Measurements from ENCODE around the gene PTDSS2. TPM values are rescaled to one million over a fixed set of nuclear protein-coding genes. Genes with fewer than 3 reads are reported as not detected.
A peak's percentile ranks its signal among the peaks of the same experiment; 100 is the strongest.

The PTDSS2 gene
- total and polyA plus RNA-seq, 3 experiments from 2014 or later: 11.5 to 28.4 (median 26.2) TPM

DNA sequence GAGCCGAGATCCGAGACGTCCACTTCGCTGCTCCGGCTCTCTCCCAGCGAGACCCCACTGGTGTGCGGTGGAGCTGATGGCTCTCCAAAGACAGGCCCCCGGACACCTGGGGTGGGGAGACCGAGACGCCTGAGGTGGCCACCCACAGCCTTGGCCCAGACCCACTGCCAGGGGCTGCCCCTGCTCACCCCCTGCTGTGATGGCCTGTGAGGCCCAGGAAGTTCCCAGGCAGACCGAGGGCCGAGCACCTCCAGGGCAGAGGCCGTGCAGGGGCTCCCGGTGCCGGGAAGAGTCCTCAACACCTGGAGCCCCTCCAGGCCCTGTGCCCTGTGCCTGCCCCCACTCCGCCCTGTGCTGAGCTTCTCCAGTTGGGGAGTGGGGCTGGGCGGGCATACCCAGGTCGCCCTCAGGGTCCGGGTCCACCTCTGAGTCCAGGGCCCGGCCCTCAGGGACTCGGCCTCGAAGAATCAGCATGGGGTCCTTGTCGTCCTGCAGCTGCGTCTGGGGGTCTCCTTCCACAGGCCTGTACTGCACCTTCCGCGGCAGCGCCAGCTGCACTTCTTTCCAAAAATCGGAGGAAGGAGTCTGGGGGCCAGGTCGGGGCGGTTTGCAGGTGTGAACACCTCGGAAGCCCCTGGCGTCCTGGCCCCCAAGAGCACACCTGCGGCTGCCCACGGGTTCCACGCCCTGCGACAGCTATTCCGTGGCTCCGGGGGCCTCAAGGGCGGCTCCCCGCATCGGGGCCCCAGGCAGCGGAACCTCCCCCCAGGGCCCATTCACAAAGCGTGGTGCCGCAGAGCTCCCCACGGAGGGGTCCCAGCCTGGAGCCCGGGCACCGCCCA lies 43.9 kb upstream of the PTDSS2 start:
- Histone ChIP-seq H3K4me1 (ENCODE audit: insufficient read depth, low read length) (peaks cover 20% of the 10 kb centered on the region), H3K27ac (ENCODE audit: low read depth, low read length) (peak overlapping the region; percentile 70), H3K4me3 (ENCODE audit: low read length) (peak overlapping the region; percentile 43), H3K36me3 (ENCODE audit: insufficient read depth, low read length) (no peaks in the 10 kb centered on the region), H3K27me3 (ENCODE audit: insufficient read depth, low read length, poor library complexity, severe bottlenecking) (no peaks in the 10 kb centered on the region), H3K9me3 (ENCODE audit: low read length) (no peaks in the 10 kb centered on the region)
- peak in 1 of 5 donors; percentile 62 for DNase-seq
- Mint-ChIP-seq H3K4me3 (peak overlapping the region in 3 of 7 donors; percentile 15 to 61 (median 29)), H3K9me3 (no peaks in the 10 kb centered on the region), H3K27me3 (no peaks in the 10 kb centered on the region), H3K36me3 (peaks cover 0 to 18% (median 0%) of the 10 kb centered on the region in 3 donors), H3K27ac (peak overlapping the region in 5 of 8 donors; percentile 34 to 79 (median 60)), H3K4me1 (peaks cover 0 to 32% (median 12%) of the 10 kb centered on the region in 3 donors)
- CTCF ChIA-PET: interaction anchor here (0.6 to 10.3 kb wide), 12 partner anchors 10 to 158 kb away, joined by 3 to 158 read pairs (median 4); partner anchors contain the start of genes ANO9, PTDSS2 and SIGIRR
- POLR2A ChIA-PET: interaction anchor here (0.6 to 3.3 kb wide), 15 partner anchors 9 to 289 kb away, joined by 3 to 62 read pairs (median 9); partner anchors contain the start of genes ANO9, BET1L, DEAF1 and HRAS

GRCh38 chr11:406796-407650 lies 43.1 kb upstream of the PTDSS2 start:
- H3K27me3 ChIP-seq (ENCODE audit: insufficient read depth, low read length, poor library complexity, severe bottlenecking): no peaks in the 10 kb centered on the region
- no peaks in the 10 kb centered on the region for H3K36me3 ChIP-seq (ENCODE audit: insufficient read depth, low read length)
- POLR2A ChIA-PET: interaction anchor here (0.7 to 3.3 kb wide), 16 partner anchors 9 to 412 kb away, joined by 3 to 62 read pairs (median 8); partner anchors contain the start of genes ANO9, BET1L, DEAF1 and HRAS
- peaks cover 20% of the 10 kb centered on the region for H3K4me1 ChIP-seq (ENCODE audit: insufficient read depth, low read length)
- no peaks in the 10 kb centered on the region for H3K9me3 ChIP-seq (ENCODE audit: low read length)
- Mint-ChIP-seq H3K9me3 (no peaks in the 10 kb centered on the region), H3K27ac (peak overlapping the region; percentile 34 to 91 (median 74)), H3K27me3 (no peaks in the 10 kb centered on the region), H3K4me1 (peaks cover 0 to 32% (median 12%) of the 10 kb centered on the region in 3 donors), H3K4me3 (peak overlapping the region in 6 of 7 donors; percentile 24 to 78 (median 35)), H3K36me3 (peaks cover 0 to 18% (median 0%) of the 10 kb centered on the region in 3 donors)
- peak; percentile 94 to 98 (median 96) for DNase-seq
- peak overlapping the region; percentile 70 for H3K27ac ChIP-seq (ENCODE audit: low read depth, low read length)
- peak overlapping the region; percentile 43 for H3K4me3 ChIP-seq (ENCODE audit: low read length)
- CTCF ChIA-PET: interaction anchor here (0.6 to 10.3 kb wide), 12 partner anchors 9 to 159 kb away, joined by 3 to 158 read pairs (median 4); partner anchors contain the start of genes ANO9, PTDSS2 and SIGIRR

DNA sequence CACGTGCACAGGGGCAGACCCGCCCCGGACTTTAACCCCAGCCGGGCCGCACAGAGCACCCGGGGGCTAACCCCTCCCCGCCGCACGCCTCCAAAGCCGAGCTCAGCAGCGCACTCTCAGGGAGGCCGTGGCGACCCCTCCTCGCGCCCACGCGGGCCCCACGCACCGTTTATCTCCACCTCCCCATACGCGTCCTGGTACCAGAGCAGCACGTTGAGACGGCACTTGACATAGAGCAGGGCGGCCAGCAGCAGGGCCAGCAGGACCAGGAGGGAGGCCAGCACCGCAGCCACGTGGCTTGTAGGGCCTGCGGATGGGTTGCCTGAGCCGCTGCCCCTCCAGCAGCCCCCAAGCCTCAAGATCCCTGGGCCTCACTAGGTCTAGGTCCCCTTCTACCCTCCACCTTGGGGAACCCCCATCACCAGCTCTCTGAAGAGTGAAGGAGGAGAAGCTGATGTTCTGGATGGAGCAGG lies 42.4 kb upstream of the PTDSS2 start:
- Mint-ChIP-seq H3K4me1 (peaks cover 0 to 33% (median 12%) of the 10 kb centered on the region in 3 donors), H3K9me3 (no peaks in the 10 kb centered on the region), H3K4me3 (peak overlapping the region in 3 of 7 donors; percentile 24 to 78 (median 34)), H3K27ac (peak overlapping the region; percentile 29 to 91 (median 74)), H3K27me3 (no peaks in the 10 kb centered on the region), H3K36me3 (peaks cover 0 to 18% (median 0%) of the 10 kb centered on the region in 3 donors)
- ChIA-PET POLR2A (interaction anchor here (0.7 to 3.3 kb wide), 9 partner anchors 8 to 412 kb away, joined by 3 to 62 read pairs (median 11); partner anchors contain the start of genes BET1L, LMNTD2, PGGHG and PTDSS2), CTCF (interaction anchor here (1.5 to 10.3 kb wide), 6 partner anchors 9 to 156 kb away, joined by 3 to 158 read pairs (median 10); partner anchors contain the start of genes ANO9, PTDSS2 and SIGIRR)
- no peak overlapping the region for H3K27ac ChIP-seq (ENCODE audit: low read depth, low read length)
- peaks cover 22% of the 10 kb centered on the region for H3K4me1 ChIP-seq (ENCODE audit: insufficient read depth, low read length)
- peak in 1 of 5 donors; percentile 27 for DNase-seq
- no peaks in the 10 kb centered on the region for H3K36me3 ChIP-seq (ENCODE audit: insufficient read depth, low read length)
- H3K27me3 ChIP-seq (ENCODE audit: insufficient read depth, low read length, poor library complexity, severe bottlenecking): no peaks in the 10 kb centered on the region
- no peaks in the 10 kb centered on the region for H3K9me3 ChIP-seq (ENCODE audit: low read length)
- H3K4me3 ChIP-seq (ENCODE audit: low read length): no peak overlapping the region

DNA sequence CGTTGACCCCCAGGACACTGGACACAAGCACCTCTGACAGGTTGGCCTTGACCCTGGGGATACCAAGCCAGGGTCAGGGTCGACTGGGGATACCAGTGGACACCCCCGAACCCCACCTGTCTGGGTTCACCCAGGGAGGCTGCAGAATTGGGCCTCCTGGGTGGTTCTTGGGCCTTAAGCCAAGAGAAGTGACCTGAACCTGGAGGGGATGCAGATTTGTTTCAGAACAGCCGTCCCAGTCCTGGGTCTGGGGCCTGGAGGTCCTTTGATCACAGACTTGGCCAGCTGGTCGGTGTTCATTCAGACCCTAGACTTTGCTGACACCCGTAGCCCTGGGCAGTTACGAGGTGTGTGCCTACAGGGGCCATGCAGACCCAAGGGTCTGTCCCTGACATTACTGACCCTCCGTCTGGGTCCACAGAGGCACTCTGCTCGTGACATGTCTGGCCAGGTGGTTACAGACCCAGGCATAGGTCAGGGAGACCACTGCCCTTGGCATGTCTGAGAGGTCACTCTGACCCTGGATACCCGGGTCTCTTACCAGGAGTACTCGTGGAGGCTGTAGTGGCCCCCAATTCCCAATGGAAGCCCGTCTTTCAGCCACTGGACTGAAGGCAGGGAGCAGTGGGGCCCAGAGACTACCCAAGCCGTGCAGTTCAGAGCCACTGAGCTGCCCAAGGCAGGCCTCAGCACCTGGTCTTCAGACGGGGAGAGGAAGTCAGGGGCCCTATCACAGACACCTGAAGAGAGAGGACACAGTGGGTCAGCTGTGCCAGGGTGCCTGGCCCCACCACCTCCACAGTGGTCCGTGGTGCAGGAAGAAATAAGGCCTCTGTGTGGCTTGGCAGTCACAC lies 41.7 kb upstream of the PTDSS2 start:
- H3K27ac Mint-ChIP-seq: peak overlapping the region in 5 of 8 donors; percentile 42 to 81 (median 66)

GRCh38 chr11:409008-409599 lies 41.0 kb upstream of the PTDSS2 start:
- peaks cover 0 to 19% (median 0%) of the 10 kb centered on the region in 3 donors for H3K36me3 Mint-ChIP-seq
- H3K27me3 Mint-ChIP-seq: no peaks in the 10 kb centered on the region
- CTCF ChIA-PET: interaction anchor here (10.3 kb wide), 1 partner anchor 37 kb away, joined by 158 read pairs; the partner anchor contains the start of genes ANO9 and PTDSS2
- no peaks in the 10 kb centered on the region for H3K9me3 Mint-ChIP-seq
- no peak overlapping the region for H3K4me3 ChIP-seq (ENCODE audit: low read length)
- no peak overlapping the region for H3K27ac ChIP-seq (ENCODE audit: low read depth, low read length)
- peaks cover 0 to 42% (median 13%) of the 10 kb centered on the region in 3 donors for H3K4me1 Mint-ChIP-seq
- POLR2A ChIA-PET: no interaction called here
- H3K4me1 ChIP-seq (ENCODE audit: insufficient read depth, low read length): peaks cover 30% of the 10 kb centered on the region
- H3K4me3 Mint-ChIP-seq: peak overlapping the region in 1 of 7 donors; percentile 48
- no peaks in the 10 kb centered on the region for H3K27me3 ChIP-seq (ENCODE audit: insufficient read depth, low read length, poor library complexity, severe bottlenecking)
- DNase-seq: no peak
- no peaks in the 10 kb centered on the region for H3K9me3 ChIP-seq (ENCODE audit: low read length)
- H3K27ac Mint-ChIP-seq: peak overlapping the region in 4 of 8 donors; percentile 17 to 62 (median 35)
- no peaks in the 10 kb centered on the region for H3K36me3 ChIP-seq (ENCODE audit: insufficient read depth, low read length)

More for the DNA sequence above, 41.7 kb upstream of the PTDSS2 start:
- ChIA-PET CTCF (interaction anchor here (2.4 to 10.3 kb wide), 2 partner anchors 38 to 157 kb away, joined by 13 to 158 read pairs; partner anchors contain the start of genes ANO9 and PTDSS2), POLR2A (interaction anchor here (1.2 to 3.3 kb wide), 3 partner anchors 8 to 140 kb away, joined by 3 to 62 read pairs (median 17); partner anchors contain the start of gene SIGIRR)
- Histone ChIP-seq H3K4me1 (ENCODE audit: insufficient read depth, low read length) (peaks cover 29% of the 10 kb centered on the region), H3K9me3 (ENCODE audit: low read length) (no peaks in the 10 kb centered on the region), H3K27ac (ENCODE audit: low read depth, low read length) (no peak overlapping the region), H3K36me3 (ENCODE audit: insufficient read depth, low read length) (no peaks in the 10 kb centered on the region), H3K4me3 (ENCODE audit: low read length) (no peak overlapping the region), H3K27me3 (ENCODE audit: insufficient read depth, low read length, poor library complexity, severe bottlenecking) (no peaks in the 10 kb centered on the region)
- no peaks in the 10 kb centered on the region for H3K9me3 Mint-ChIP-seq
- H3K36me3 Mint-ChIP-seq: peaks cover 0 to 19% (median 0%) of the 10 kb centered on the region in 3 donors
- peaks cover 0 to 40% (median 13%) of the 10 kb centered on the region in 3 donors for H3K4me1 Mint-ChIP-seq
- H3K27me3 Mint-ChIP-seq: no peaks in the 10 kb centered on the region
- DNase-seq: no peak
- H3K4me3 Mint-ChIP-seq: peak overlapping the region in 2 of 7 donors; percentile 48 to 63

DNA sequence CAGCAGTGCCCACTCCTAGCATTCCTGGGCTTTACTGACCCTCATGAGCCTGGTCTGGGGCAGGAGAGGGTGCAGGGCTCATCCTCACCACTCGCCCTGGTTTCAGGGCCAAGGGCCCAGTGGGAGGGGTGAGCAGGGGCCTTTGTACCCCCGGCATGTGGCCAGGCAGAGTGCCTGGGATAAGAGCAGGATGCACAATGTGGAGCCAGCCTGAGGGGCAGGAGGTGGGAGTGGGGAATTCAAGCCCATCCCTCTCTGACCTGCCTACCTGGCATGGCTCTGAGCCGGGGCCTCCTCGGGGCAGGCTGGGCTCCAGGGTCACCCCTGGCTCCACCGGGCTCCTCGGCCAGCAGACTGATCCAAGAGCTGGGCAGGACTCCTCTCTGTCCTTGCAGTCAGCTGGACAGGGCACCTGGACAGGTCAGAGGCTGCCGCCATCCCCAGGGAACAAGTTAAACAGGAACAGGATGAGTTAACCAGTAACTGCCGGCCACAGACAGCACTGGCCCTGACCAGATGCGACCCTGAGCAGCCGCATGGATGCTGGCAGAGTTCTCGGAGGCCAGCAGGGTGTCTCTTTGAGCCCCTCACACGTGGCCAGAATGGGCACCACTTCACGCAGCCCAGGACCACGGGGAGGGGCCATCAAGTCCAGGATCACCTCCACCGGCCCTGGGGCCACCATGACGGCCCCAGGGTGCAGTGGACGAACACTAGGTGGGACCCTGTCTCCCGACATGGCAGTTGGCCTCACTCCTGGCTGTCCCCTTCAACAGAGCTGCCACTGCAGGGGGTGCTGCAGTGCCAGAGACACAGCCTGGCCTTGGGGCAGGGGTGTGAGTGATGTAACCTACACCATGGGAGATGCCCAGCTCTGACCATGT lies 40.2 kb upstream of the PTDSS2 start:
- Histone ChIP-seq H3K27ac (ENCODE audit: low read depth, low read length) (no peak overlapping the region), H3K9me3 (ENCODE audit: low read length) (no peaks in the 10 kb centered on the region), H3K4me1 (ENCODE audit: insufficient read depth, low read length) (peaks cover 30% of the 10 kb centered on the region), H3K27me3 (ENCODE audit: insufficient read depth, low read length, poor library complexity, severe bottlenecking) (no peaks in the 10 kb centered on the region), H3K36me3 (ENCODE audit: insufficient read depth, low read length) (no peaks in the 10 kb centered on the region), H3K4me3 (ENCODE audit: low read length) (no peak overlapping the region)
- DNase-seq: no peak
- H3K27ac Mint-ChIP-seq: peak overlapping the region in 4 of 8 donors; percentile 23 to 54 (median 40)
- no peaks in the 10 kb centered on the region for H3K9me3 Mint-ChIP-seq
- ChIA-PET POLR2A (no interaction called here), CTCF (interaction anchor here (10.3 kb wide), 1 partner anchor 37 kb away, joined by 158 read pairs; the partner anchor contains the start of genes ANO9 and PTDSS2)
- H3K4me3 Mint-ChIP-seq: peak overlapping the region in 1 of 7 donors; percentile 48
- no peaks in the 10 kb centered on the region for H3K27me3 Mint-ChIP-seq
- H3K36me3 Mint-ChIP-seq: peaks cover 0 to 26% (median 0%) of the 10 kb centered on the region in 3 donors
- peaks cover 7 to 49% (median 19%) of the 10 kb centered on the region in 3 donors for H3K4me1 Mint-ChIP-seq
